ENCODE data around the gene PPM1M.
A peak's percentile ranks its signal among the peaks of the same experiment; 100 is the strongest.

Gene PPM1M, protein sequence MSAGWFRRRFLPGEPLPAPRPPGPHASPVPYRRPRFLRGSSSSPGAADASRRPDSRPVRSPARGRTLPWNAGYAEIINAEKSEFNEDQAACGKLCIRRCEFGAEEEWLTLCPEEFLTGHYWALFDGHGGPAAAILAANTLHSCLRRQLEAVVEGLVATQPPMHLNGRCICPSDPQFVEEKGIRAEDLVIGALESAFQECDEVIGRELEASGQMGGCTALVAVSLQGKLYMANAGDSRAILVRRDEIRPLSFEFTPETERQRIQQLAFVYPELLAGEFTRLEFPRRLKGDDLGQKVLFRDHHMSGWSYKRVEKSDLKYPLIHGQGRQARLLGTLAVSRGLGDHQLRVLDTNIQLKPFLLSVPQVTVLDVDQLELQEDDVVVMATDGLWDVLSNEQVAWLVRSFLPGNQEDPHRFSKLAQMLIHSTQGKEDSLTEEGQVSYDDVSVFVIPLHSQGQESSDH

DNA sequence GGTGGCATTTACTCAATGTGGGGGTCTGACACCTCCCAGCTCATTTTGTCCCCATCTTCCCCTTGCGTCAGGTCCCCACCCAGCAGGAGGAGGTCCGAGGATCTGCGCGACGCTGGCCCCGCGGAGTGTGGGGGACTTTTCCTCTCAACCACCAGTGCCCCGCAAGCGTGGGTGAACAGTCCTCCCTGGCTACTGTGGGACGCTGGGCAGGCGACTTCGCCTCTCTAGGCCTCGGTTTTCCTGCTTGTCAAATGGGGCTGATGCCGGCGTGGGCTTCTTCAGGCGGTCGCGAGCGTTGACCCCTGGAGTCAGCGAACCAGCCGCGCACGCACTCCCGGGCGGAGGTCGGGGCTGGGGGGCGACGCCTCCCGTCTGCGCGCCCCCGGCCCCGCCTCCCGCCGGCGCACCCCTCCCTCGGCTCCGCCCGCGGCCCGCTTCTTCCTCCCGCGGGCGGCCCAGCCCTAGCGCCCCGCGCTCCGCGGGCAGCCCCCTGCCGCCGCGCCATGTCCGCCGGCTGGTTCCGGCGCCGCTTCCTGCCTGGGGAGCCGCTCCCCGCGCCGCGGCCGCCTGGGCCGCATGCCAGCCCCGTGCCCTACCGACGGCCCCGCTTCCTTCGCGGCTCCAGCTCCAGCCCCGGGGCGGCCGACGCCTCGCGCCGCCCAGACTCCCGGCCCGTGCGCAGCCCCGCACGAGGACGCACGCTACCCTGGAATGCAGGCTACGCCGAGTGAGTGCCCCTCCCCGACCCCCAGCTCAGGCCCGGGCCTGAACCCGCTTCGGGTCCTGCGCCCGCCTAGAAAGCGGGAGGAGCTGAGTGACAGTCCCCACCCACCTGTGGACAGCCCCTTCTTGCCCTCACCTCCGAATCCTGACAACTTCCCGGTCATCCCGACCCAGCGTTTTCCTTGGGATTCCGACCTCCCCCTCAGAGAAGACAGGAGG lies at the start of gene PPM1M:
PPM1M (plus strand) TSS at position 438 of the 942 bp plus-strand sequence; CDS start at position 504, 66 bp downstream.
- DNase-seq (ENCODE audit: low read depth in 2 of 2), result peak in 1 of 2 donors; percentile 37

DNA sequence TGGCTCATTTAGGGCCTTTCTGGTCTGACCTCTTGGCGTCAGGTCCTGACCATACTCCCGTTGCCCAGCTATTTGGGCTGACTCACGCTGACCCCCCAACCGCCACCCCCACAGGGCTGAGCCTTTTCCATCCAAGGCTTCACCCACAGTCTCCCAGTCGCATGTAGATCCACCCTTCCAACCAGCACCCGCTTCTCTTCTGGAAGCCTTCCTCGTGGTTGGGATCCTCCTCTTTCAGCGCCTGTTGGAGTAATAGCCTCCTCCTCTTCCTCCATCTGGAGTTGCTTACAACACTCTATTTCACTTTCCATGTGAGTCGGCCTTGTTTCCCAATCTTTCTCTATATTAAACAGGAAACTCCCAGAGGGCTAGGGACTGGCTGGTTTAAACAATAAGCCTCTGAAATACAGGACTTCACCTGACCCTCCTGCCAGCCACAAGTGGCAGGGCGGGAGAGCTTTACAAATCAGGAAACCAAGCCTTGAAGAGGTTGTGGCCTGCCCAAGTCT lies 49.7 kb upstream of the PPM1M start:
- no peak for DNase-seq (ENCODE audit: low read depth in 2 of 2)

DNA sequence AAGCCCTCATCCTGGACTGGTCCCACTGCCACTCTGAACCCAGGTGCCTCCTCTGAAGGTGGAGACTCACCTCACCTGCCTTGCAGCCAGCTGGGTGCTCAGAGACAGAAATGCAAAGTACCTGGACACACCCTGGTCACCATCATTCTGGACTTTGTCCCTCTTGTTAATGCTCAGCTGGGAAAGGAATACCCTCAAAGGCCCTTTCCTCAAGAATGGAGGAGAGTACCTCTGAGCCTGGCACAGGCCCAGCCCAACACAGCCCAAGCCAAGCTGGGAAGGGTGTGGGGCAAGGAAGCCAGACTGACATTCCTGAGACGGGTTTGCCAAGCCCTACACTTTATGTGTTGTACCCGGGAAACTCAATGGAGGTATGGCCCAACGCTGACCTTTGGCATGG lies 48.6 kb upstream of the PPM1M start:
- no peak for DNase-seq (ENCODE audit: low read depth in 2 of 2)

DNA sequence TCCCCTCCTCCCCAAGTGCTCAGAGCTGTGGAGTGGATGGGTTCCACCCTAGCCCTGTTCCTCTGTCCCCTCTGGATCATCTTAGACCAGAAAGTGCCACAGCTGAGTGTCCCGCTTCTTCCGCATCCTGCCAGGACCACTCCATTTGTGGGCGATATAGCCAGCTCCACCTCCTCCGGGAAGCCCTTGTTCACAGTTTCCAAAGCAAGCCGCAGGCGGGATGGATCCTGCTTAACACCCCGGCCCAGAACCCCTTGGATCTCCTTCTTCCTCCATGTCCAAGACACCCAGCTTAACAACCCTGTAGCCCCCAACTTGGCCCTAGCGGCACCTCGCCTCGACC lies 48.1 kb upstream of the PPM1M start:
- no peak for DNase-seq (ENCODE audit: low read depth in 2 of 2)

DNA sequence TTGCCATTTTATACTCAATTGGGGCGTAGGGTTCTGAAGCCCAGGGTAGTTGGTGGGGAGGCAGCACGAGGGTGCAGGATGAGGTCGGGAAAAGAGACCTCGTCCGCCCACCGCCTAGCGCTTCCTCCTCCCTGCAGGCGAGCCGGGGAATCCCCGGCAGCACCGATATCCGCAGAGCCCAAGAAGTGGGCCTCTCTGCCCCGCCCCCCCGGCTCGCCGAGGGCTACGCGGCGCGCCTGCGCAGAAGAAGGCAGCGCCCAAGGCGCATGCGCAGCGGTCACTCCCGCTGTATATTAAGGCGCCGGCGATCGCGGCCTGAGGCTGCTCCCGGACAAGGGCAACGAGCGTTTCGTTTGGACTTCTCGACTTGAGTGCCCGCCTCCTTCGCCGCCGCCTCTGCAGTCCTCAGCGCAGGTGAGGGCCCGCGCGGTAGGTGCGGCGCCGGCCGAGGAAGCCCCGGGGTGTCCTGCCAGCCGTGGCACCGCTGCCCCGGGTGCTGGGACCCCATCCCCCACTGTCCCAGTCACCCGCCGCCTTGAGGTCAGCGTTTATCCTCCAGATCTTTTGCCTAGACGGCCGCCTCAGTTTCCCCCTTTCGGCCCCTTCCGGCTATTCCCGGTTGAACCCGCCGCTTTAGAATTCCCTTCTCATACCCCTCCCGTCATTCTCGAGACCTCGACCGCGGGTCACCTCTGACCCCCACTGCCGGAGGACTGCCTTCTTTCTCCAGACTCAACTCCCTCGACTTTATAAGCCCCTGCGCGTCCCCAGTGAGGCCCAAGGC lies 47.5 kb upstream of the PPM1M start, which contains the start of gene ALAS1:
ALAS1 (plus strand) TSS at position 319 of the 784 bp plus-strand sequence. CDS start 1,082 bp downstream, outside the sequence.
- peak; percentile 92 to 93 for DNase-seq (ENCODE audit: low read depth in 2 of 2)

DNA sequence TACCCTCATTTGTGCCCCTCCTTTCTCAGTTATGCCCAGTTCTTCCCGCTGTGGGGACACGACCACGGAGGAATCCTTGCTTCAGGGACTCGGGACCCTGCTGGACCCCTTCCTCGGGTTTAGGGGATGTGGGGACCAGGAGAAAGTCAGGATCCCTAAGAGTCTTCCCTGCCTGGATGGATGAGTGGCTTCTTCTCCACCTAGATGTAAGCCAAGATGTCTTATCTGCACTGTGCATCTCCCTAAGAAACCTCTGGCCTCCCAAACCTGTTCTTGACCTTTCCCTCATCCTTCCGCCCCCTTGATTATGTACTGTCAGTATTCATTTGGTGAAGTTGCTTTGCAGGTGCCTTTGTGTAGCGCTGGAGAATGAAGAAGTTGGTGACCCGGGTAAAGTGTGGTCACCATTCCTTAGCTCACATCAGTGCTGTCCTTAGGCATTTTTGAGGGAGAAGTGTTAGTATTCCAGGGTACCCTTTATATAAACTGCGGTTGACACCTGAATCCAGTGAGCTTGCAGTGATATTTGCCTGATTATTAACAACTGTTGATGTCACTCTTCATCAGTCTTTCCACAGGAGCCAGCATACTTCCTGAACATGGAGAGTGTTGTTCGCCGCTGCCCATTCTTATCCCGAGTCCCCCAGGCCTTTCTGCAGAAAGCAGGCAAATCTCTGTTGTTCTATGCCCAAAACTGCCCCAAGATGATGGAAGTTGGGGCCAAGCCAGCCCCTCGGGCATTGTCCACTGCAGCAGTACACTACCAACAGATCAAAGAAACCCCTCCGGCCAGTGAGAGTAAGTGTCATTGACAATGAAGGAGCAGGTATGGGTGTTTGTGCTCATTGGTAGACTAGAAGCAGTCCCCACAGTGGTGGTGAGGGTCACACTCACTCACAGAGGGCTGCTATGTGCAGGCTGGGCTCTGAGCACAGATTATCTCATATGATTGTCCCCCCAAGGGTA lies 46.6 kb upstream of the PPM1M start:
- DNase-seq (ENCODE audit: low read depth in 2 of 2), result no peak

DNA sequence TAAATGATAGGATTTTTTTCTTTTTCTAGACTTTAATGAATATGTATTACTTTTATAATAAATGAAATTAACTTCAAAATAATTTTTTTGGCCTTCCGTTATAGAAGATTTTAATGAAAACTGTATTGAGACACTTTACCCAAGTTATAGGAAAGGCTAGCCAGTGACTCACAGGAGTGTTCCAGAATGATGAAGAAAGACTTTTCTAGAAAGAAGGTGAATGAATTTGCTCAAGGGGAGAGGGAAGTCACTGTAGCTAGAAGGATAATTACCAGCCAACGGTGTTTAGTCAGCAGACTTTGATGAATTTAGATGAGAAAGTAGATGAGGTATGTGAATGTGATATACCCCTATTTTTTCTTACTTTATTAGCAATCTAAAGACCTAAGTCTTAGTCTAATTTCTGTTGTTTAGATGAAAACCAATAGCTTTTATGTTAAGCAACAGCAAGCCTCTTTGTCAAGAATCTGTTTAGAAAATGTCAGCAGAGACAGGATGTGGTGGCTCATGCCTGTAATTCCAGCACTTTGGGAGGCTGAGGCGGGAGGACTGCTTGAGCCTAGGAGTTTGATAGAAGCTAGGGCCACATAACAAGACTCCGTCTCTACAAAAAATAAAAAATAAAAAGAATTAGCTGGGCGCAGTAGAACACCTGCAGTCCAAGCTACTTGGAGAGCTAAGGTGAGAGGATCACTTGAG lies 44.4 kb upstream of the PPM1M start:
- no peak for DNase-seq (ENCODE audit: low read depth in 2 of 2)

DNA sequence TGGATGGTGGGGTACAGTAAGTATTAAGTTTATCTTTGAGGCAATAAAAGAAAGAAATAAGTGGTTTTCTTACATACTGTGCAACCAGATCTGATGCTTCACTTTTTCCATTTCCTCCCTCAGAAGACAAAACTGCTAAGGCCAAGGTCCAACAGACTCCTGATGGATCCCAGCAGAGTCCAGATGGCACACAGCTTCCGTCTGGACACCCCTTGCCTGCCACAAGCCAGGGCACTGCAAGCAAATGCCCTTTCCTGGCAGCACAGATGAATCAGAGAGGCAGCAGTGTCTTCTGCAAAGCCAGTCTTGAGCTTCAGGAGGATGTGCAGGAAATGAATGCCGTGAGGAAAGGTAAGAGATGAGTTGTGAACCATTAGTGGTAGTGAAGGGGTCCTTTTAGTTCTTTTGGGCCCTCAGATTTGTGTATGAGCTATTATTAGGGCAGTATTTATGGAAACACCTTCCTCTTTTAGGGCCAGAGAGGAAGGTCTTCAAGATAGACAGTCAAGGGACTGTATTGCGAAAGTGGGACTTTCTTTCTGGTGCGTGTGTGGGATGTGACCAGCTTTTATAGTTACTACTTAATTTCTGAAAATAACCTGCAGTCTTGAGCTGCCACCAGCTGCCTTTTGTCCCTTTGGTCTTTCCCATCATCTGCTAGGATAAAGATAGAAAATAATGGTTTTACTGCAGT lies 43.0 kb upstream of the PPM1M start:
- DNase-seq (ENCODE audit: low read depth in 2 of 2), result no peak

DNA sequence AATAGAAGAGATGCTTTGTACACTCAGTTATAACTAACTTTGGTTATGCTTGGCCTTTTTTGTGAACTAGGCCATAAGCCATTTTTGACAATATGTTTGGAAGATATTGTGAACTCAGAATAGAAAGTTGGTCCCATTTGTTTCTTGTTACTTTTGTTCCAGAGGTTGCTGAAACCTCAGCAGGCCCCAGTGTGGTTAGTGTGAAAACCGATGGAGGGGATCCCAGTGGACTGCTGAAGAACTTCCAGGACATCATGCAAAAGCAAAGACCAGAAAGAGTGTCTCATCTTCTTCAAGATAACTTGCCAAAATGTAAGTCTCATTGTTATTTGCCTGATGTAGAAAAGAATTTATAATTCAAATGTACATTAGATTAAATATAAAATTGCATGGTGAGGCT lies 41.9 kb upstream of the PPM1M start:
- no peak for DNase-seq (ENCODE audit: low read depth in 2 of 2)

DNA sequence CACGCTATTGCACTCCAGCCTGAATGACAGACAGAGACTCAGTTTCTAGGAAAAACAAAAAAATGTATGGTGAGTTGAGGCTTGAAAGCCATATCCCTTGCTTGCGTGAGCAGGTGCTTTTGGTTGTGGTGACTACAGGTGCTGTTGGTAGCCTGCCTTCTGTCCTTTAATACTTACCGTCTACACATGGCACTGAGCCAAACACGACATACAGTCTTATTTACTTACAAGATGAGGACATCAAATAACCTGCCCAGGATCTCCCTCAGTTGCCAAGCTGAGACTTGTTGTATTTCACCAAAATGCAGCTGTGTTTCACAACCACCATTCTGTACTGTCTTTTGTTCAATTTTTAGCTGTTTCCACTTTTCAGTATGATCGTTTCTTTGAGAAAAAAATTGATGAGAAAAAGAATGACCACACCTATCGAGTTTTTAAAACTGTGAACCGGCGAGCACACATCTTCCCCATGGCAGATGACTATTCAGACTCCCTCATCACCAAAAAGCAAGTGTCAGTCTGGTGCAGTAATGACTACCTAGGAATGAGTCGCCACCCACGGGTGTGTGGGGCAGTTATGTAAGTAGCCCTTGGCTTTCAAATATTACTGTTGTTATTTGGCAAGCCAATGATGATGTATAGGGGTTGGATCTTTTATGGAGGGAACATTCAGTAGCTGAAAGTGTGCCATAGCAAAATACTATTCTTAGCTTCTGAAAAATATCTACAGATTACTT lies 41.1 kb upstream of the PPM1M start:
- DNase-seq (ENCODE audit: low read depth in 2 of 2), result peak in 1 of 2 donors; percentile 45

DNA sequence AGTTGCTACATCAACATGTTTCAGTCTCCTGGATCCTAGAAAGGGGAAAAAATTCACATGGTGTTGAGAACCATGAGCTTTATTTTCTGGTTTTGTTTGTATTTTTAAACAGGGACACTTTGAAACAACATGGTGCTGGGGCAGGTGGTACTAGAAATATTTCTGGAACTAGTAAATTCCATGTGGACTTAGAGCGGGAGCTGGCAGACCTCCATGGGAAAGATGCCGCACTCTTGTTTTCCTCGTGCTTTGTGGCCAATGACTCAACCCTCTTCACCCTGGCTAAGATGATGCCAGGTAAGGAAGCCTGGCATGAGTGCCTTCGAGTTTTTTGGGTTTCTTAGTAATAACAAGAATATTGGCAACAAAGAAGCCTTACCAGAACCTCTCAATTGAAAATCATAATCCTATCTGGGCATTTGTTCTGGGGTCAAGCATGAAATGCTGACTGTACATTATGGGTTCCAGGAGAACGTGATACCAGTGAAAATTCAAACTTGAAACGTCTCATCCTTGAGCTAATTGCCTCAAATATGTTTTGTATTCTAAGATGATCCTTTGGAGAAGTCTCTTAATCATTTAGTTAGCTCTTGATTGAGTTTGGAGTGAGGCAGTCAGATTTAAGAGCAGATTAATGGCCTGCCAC lies 39.7 kb upstream of the PPM1M start:
- DNase-seq (ENCODE audit: low read depth in 2 of 2), result no peak

DNA sequence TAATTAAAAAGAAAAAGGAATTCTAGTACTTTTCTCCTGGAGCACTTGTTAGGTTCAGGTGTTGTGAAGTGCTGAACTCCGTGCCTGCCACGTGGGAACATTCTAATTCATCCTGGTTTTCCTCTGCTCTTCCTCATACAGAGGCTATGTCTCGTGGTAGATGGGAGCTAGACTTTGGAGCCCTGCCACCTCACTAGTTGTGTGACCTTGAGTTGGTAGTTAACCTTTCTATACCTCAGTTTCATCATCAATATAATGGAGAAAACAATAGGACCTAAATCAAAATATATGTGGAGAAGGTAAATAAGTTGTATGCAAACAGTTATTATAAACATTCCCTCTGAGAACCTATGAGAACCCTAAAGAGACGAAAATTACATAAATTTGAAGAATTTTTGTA lies 37.0 kb upstream of the PPM1M start:
- no peak for DNase-seq (ENCODE audit: low read depth in 2 of 2)

DNA sequence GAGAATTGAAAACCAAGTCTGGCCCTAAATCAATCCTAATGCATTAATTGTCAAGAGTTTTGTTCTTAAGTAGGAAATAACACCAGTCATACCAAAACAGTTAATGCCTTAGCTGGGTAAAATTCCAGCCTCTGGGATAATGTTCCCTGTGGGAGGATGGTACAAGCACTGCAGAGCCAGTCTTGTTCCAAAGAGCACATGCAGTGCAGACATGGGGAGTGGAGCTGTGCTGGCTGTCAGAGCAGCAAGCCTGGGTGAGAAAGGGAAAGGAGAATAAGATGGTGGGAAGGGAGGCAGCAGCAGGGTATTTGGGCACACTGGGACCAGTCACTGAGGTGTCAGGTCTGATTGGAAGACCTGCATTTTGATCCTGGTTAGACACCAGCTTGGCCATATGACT lies 35.5 kb upstream of the PPM1M start:
- no peak for DNase-seq (ENCODE audit: low read depth in 2 of 2)

DNA sequence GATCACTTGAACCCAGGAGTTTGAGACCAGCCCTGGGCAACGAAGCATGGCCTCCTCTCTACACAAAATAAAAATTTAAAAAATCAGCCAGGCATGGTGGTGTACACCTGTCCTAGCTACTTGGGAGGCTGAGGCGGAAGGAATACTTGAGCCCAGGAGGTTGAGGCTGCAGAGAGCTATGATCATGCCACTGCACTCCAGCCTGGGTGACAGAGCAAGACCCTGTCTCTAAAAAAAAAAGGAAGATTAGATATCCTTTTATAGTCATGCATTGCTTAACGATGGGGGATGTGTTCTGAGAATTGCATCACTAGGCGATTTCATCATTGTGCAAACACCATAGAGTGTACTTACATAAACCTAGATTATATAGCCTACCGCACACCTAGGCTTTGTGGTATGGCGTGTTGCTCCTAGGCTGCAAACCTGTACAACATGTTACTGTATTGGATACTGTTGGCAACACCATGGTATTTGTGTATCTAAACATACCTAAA lies 35.0 kb upstream of the PPM1M start:
- no peak for DNase-seq (ENCODE audit: low read depth in 2 of 2)

DNA sequence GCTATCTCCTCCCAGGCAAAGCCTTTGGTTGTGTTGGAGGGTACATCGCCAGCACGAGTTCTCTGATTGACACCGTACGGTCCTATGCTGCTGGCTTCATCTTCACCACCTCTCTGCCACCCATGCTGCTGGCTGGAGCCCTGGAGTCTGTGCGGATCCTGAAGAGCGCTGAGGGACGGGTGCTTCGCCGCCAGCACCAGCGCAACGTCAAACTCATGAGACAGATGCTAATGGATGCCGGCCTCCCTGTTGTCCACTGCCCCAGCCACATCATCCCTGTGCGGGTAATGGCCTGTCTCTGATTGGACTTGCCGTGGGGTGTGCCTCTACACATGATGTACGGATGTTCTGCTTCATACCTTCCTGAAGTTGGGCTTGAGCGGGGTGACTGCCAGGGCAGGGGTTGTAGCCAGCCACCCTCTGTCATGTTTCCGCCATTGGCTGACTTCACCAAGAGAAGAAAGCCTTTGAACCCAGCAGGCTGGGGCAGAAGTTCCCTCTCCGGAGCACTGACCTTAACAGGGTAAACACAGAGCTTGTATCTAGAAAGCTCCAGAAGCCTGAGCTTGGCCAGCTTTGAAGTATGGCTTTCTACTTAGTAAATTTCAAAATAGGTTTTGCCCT lies 34.2 kb upstream of the PPM1M start:
- DNase-seq (ENCODE audit: low read depth in 2 of 2), result no peak

DNA sequence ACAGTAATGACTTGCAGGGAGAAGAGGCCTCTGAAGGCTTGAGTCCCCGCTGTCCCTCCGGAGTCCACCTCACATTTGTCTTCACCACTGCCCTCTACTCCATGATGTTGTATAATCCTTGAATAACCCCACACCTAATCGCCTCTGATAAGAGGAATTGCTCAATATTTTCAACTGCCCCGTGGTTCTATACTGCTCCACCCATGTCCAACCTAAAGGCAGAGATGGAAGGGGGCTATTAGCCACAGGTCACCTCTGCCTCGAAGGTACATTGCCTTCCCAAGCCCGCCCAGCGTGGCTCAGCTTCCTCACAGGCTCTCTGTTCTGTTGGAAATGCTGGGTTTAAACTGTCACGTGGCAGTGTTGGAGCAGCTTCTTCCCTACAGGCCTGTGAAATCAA lies 32.6 kb upstream of the PPM1M start:
- no peak for DNase-seq (ENCODE audit: low read depth in 2 of 2)

DNA sequence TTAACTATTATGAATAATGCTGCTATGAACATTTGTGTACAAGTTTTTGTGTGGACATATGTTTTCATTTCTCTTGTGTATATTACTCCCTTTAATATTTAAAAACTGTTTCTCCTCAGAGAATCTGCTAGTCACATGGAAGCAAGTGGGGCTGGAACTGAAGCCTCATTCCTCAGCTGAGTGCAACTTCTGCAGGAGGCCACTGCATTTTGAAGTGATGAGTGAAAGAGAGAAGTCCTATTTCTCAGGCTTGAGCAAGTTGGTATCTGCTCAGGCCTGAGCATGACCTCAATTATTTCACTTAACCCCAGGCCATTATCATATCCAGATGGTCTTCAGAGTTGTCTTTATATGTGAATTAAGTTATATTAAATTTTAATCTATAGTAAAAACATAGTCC lies 31.7 kb upstream of the PPM1M start:
- DNase-seq (ENCODE audit: low read depth in 2 of 2), result no peak

Data from stimulated activated CD8-positive, alpha-beta memory T cell treated with anti-CD3 and anti-CD28 coated beads, Interleukin-15, amount 100 ng/mL, for 48 hours (primary cell).